Neural progenitor cell (in vitro differentiated cells): ENCODE data around the gene MAP3K7CL.

Experiments used
- EZH2phosphoT487 ChIP-seq: fragments of 200-600 bp; sonication (generic); IDR thresholded peaks from 2 replicates; pipeline ENCODE4 v1.6.1; 2017; ENCODE audit warnings: antibody characterized with exemption
- TF ChIP-seq, protein P1 (sequence below): fragments of 200-600 bp; sonication (generic); IDR thresholded peaks from 2 replicates; pipeline ENCODE4 v1.5.1; 2017; ENCODE audit warnings: antibody characterized with exemption, mild to moderate bottlenecking

- TF ChIP-seq, protein P1, sequence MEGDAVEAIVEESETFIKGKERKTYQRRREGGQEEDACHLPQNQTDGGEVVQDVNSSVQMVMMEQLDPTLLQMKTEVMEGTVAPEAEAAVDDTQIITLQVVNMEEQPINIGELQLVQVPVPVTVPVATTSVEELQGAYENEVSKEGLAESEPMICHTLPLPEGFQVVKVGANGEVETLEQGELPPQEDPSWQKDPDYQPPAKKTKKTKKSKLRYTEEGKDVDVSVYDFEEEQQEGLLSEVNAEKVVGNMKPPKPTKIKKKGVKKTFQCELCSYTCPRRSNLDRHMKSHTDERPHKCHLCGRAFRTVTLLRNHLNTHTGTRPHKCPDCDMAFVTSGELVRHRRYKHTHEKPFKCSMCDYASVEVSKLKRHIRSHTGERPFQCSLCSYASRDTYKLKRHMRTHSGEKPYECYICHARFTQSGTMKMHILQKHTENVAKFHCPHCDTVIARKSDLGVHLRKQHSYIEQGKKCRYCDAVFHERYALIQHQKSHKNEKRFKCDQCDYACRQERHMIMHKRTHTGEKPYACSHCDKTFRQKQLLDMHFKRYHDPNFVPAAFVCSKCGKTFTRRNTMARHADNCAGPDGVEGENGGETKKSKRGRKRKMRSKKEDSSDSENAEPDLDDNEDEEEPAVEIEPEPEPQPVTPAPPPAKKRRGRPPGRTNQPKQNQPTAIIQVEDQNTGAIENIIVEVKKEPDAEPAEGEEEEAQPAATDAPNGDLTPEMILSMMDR, result no peak
- no peak for TF ChIP-seq EZH2phosphoT487
These were observed 74.6 kb downstream of the MAP3K7CL start for GRCh38 chr21:29205009-29205408.
